ENCODE results near the gene C5orf47. TPM values are rescaled to one million over a fixed set of nuclear protein-coding genes. Genes with fewer than 3 reads are reported as not detected.

Gene C5orf47
- total and polyA plus RNA-seq, 10 of the 15 experiments (the other 5 are each of a cell fraction or from before 2014, with no cell fraction given) = 0.04 TPM; not detected in 9

DNA sequence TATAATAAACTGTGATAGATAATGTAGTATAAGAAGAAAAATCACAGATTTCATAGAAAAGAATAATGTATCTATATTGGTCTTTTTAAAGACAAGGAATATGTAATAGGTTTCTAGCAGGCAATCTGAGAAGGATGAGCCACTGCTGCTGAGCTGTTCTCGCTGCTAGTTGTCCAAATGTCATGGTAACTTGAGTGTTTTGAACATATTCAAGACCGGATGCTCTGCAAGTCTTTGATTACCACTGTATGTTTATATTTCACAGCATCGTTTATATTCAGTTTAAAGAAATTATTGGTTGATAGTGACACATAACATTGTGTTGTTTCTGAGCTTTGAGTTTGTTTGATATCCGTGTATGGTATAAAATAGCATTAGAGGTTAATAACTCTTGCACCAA lies 9.6 kb downstream of the C5orf47 start:
- Histone ChIP-seq H3K27ac (ENCODE audit: control insufficient read depth, insufficient read depth) (no peak overlapping the region), H3K36me3 (ENCODE audit: control insufficient read depth in 2 of 2, insufficient read depth in 2 of 2, low read length in 1 of 2) (no peaks in the 10 kb centered on the region), H3K79me2 (ENCODE audit: control insufficient read depth, insufficient read depth, low read length) (no peaks in the 10 kb centered on the region), H3K4me3 (no peak overlapping the region), H3K9ac (ENCODE audit: control insufficient read depth, insufficient read depth, low read length) (no peak overlapping the region), H3K27me3 (replicated peaks in 1 of 2; ENCODE audit: control insufficient read depth in 2 of 2, insufficient read depth in 2 of 2, low read length in 1 of 2) (no peaks in the 10 kb centered on the region; a peak in 1 of 4 replicates), H3K9me3 (replicated peaks; ENCODE audit: control insufficient read depth, insufficient read depth, low read length) (no peaks in the 10 kb centered on the region), H3K4me1 (ENCODE audit: control insufficient read depth, insufficient read depth, low read length) (no peaks in the 10 kb centered on the region), H4K20me1 (ENCODE audit: control insufficient read depth, insufficient read depth) (no peaks in the 10 kb centered on the region), H3K4me2 (ENCODE audit: control insufficient read depth, insufficient read depth) (no peak overlapping the region), H2AFZ (ENCODE audit: control insufficient read depth, low read depth, low read length) (no peak overlapping the region)
- in situ Hi-C loops (cut with MboI) (no loop called here), intact Hi-C loops (cut with micrococcal nuclease; ENCODE audit: unreplicated experiment) (no loop called here)
- POLR2A ChIA-PET = no interaction called here
- 17% methylated on average over 4 of the region's 4 CpGs for WGBS (ENCODE audit: insufficient coverage, insufficient replicate concordance, low lambda C conversion rate, missing lambda C conversion rate)
- SMC1A ChIA-PET (ENCODE audit: uncharacterized antibody, unreplicated experiment) = interaction anchor here (0.5 kb wide), 1 partner anchor 1568 kb away, joined by 3 read pairs; no protein-coding TSS in a partner anchor
- no peak for DNase-seq (ENCODE audit: low read depth, low spot score)
- TF ChIP-seq CREB1 (IDR thresholded peaks at IDR 0.05; ENCODE audit: low read depth) = no peak
- no peak for ATAC-seq
- CTCF ChIA-PET = no interaction called here
- no peak for FAIRE-seq
- RAD21 ChIA-PET (ENCODE audit: unreplicated experiment) = no interaction called here
- no TSS peak for BruUV-seq (replicated peaks)

DNA sequence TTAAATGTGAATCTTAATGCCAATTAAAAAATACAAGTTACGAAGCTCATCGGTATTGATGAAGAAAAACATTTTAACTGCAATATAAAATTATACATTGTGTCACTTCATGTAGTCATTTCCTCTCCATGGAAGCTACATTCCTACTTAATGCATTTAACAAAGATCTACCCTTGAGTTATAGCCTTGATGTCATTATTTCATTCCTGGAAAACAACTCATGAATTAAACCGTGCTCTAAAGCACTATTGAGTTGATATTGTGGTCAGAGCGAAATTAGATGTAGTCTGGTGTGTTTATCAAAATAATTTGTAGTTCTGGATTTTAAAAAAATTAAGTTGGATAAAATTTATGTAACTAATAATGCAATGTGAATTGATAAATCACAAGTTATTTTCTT lies 11.1 kb downstream of the C5orf47 start:
- Histone ChIP-seq H2AFZ (ENCODE audit: control insufficient read depth, low read depth, low read length) (no peak overlapping the region), H4K20me1 (ENCODE audit: control insufficient read depth, insufficient read depth) (no peaks in the 10 kb centered on the region), H3K4me3 (no peak overlapping the region), H3K9me3 (replicated peaks; ENCODE audit: control insufficient read depth, insufficient read depth, low read length) (no peaks in the 10 kb centered on the region), H3K36me3 (ENCODE audit: control insufficient read depth in 2 of 2, insufficient read depth in 2 of 2, low read length in 1 of 2) (no peaks in the 10 kb centered on the region), H3K9ac (ENCODE audit: control insufficient read depth, insufficient read depth, low read length) (no peak overlapping the region), H3K4me2 (ENCODE audit: control insufficient read depth, insufficient read depth) (no peak overlapping the region), H3K27ac (ENCODE audit: control insufficient read depth, insufficient read depth) (no peak overlapping the region), H3K79me2 (ENCODE audit: control insufficient read depth, insufficient read depth, low read length) (no peaks in the 10 kb centered on the region), H3K27me3 (replicated peaks in 1 of 2; ENCODE audit: control insufficient read depth in 2 of 2, insufficient read depth in 2 of 2, low read length in 1 of 2) (no peaks in the 10 kb centered on the region), H3K4me1 (ENCODE audit: control insufficient read depth, insufficient read depth, low read length) (no peaks in the 10 kb centered on the region)
- CTCF ChIA-PET = no interaction called here
- 48% methylated on average over 4 of the region's 4 CpGs for WGBS (ENCODE audit: insufficient coverage, insufficient replicate concordance, low lambda C conversion rate, missing lambda C conversion rate)
- SMC1A ChIA-PET (ENCODE audit: uncharacterized antibody, unreplicated experiment) = no interaction called here
- POLR2A ChIA-PET = no interaction called here
- DNase-seq (ENCODE audit: low read depth, low spot score) = no peak
- in situ Hi-C loops (cut with MboI) (no loop called here), intact Hi-C loops (cut with micrococcal nuclease; ENCODE audit: unreplicated experiment) (no loop called here)
- TF ChIP-seq IRF4 (IDR thresholded peaks at IDR 0.05; ENCODE audit: low read depth, low read length) (no peak), ZNF622 (IDR thresholded peaks at IDR 0.05) (no peak), SREBF2 (IDR thresholded peaks at IDR 0.05; ENCODE audit: low read length) (no peak), SMARCA5 (IDR thresholded peaks at IDR 0.05) (no peak), TBL1XR1 (IDR thresholded peaks at IDR 0.05; ENCODE audit: low read depth, low read length) (no peak), FOS (IDR thresholded peaks at IDR 0.05; ENCODE audit: borderline replicate concordance, extremely low read depth, insufficient read length) (no peak), SRF (IDR thresholded peaks at IDR 0.05; ENCODE audit: low read depth in 2 of 2, low read length in 2 of 2) (no peak)
- TF ChIP-seq, protein P1, sequence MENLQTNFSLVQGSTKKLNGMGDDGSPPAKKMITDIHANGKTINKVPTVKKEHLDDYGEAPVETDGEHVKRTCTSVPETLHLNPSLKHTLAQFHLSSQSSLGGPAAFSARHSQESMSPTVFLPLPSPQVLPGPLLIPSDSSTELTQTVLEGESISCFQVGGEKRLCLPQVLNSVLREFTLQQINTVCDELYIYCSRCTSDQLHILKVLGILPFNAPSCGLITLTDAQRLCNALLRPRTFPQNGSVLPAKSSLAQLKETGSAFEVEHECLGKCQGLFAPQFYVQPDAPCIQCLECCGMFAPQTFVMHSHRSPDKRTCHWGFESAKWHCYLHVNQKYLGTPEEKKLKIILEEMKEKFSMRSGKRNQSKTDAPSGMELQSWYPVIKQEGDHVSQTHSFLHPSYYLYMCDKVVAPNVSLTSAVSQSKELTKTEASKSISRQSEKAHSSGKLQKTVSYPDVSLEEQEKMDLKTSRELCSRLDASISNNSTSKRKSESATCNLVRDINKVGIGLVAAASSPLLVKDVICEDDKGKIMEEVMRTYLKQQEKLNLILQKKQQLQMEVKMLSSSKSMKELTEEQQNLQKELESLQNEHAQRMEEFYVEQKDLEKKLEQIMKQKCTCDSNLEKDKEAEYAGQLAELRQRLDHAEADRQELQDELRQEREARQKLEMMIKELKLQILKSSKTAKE (IDR thresholded peaks at IDR 0.05; ENCODE audit: low read depth, poor library complexity, severe bottlenecking) = no peak
- TF ChIP-seq, protein P2, sequence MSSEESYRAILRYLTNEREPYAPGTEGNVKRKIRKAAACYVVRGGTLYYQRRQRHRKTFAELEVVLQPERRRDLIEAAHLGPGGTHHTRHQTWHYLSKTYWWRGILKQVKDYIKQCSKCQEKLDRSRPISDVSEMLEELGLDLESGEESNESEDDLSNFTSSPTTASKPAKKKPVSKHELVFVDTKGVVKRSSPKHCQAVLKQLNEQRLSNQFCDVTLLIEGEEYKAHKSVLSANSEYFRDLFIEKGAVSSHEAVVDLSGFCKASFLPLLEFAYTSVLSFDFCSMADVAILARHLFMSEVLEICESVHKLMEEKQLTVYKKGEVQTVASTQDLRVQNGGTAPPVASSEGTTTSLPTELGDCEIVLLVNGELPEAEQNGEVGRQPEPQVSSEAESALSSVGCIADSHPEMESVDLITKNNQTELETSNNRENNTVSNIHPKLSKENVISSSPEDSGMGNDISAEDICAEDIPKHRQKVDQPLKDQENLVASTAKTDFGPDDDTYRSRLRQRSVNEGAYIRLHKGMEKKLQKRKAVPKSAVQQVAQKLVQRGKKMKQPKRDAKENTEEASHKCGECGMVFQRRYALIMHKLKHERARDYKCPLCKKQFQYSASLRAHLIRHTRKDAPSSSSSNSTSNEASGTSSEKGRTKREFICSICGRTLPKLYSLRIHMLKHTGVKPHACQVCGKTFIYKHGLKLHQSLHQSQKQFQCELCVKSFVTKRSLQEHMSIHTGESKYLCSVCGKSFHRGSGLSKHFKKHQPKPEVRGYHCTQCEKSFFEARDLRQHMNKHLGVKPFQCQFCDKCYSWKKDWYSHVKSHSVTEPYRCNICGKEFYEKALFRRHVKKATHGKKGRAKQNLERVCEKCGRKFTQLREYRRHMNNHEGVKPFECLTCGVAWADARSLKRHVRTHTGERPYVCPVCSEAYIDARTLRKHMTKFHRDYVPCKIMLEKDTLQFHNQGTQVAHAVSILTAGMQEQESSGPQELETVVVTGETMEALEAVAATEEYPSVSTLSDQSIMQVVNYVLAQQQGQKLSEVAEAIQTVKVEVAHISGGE (CRISPR knock-in tag; IDR thresholded peaks at IDR 0.05) = no peak
- no TSS peak for BruUV-seq (replicated peaks)
- FAIRE-seq = no peak
- RAD21 ChIA-PET (ENCODE audit: unreplicated experiment) = no interaction called here
- no peak for ATAC-seq

Data from GM12878 (cell line).